Natural killer cell treated with Interleukin-12 subunit alpha and Interleukin-12 subunit beta and Interleukin-15 and Interleukin-18, amount 100 ng/mL, for 72 hours (primary cell): ENCODE data around the gene DNAJB6. TPM values are rescaled to one million over a fixed set of nuclear protein-coding genes. Genes with fewer than 3 reads are reported as not detected.

Experiments used
- ATAC-seq, 2 donors: fragments of 150-1000 bp; cut with Tn5 transposase in 1 of 2; sonication (Bioruptor Pico), chemical (Tn5 transposase) in 1 of 2; 2 replicates each; pipeline ENCODE4 v1.10.0; 2021
- DNase-seq: peaks from one replicate; pipeline ENCODE4 v3.0.0; 2022; ENCODE audit warnings: low spot score
- H3K27ac Mint-ChIP-seq, 2 donors: 1 replicate in 1 of 2; 2 replicates in 1 of 2; pipeline ENCODE4 v1.8.0; 2022; ENCODE audit warnings: mixed read lengths in 2 of 2, mild to moderate bottlenecking in 1 of 2, moderate library complexity in 1 of 2
- H3K27me3 Mint-ChIP-seq, 2 donors: 1 replicate in 1 of 2; 2 replicates in 1 of 2; pipeline ENCODE4 v1.8.0; 2022; ENCODE audit warnings: mixed read lengths in 2 of 2
- H3K36me3 Mint-ChIP-seq: one replicate; pipeline ENCODE4 v1.8.0; 2022; ENCODE audit warnings: mixed read lengths
- H3K4me1 Mint-ChIP-seq, 2 donors: 1 replicate in 1 of 2; 2 replicates in 1 of 2; pipeline ENCODE4 v1.8.0; 2022; ENCODE audit warnings: low read depth in 2 of 2, mixed read lengths in 2 of 2, mild to moderate bottlenecking in 1 of 2
- H3K4me3 Mint-ChIP-seq: one replicate; pipeline ENCODE4 v1.8.0; 2022; ENCODE audit warnings: mixed read lengths
- H3K9me3 Mint-ChIP-seq: 2 replicates; pipeline ENCODE4 v1.8.0; 2022; ENCODE audit warnings: mixed read lengths
- total RNA-seq, 2 donors: library from RNA; stranded (reverse); gene quantifications; one replicate each; pipeline ENCODE4 v1.2.3, GENCODE V29; 2022

The DNAJB6 gene
- total RNA-seq, 2 donors from 2014 or later, result 139 to 145 TPM

DNA sequence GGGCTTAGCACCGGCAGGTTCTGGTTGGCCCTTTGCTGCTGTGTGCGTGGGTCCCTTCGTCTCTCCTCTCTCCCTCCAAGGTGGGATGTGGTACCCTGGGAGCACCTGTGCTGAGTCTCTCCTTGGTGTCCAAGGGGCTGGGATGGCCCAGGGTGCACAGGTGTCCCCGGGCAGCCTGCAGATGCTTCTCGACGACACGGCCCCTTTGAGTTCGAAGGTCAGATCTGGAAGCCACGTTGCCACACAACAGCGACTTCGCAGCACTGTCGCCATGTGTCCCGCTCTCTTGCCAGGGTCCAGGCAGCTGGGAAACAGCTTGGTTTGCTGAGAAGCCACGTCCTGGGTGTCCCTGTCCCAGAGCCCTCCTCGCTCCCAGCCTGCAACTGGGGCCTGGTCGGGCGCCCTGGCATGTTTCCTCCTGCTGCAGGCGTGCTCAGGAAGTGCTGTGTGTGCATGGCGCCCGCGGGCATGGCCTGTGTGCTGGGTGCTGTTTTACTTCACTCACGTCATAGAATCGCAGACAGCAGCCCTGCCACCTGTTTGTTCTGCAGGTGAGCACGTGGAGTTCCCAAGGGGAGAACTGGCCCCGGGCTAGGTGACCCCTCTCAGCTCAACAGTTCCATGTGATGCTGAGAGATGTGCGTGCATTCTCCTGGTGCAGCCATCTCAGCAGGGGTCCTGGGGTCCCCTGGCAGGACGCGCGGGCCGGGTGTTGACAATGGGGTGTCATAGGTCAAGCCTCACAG, 70.9 kb downstream of the DNAJB6 start:
- Mint-ChIP-seq H3K4me1 (peaks cover 17 to 20% of the 10 kb centered on the region in 2 donors), H3K4me3 (no peak overlapping the region), H3K27ac (no peak overlapping the region), H3K9me3 (no peaks in the 10 kb centered on the region), H3K27me3 (no peaks in the 10 kb centered on the region), H3K36me3 (no peaks in the 10 kb centered on the region)
- DNase-seq (no peak), ATAC-seq (no peak)

DNA sequence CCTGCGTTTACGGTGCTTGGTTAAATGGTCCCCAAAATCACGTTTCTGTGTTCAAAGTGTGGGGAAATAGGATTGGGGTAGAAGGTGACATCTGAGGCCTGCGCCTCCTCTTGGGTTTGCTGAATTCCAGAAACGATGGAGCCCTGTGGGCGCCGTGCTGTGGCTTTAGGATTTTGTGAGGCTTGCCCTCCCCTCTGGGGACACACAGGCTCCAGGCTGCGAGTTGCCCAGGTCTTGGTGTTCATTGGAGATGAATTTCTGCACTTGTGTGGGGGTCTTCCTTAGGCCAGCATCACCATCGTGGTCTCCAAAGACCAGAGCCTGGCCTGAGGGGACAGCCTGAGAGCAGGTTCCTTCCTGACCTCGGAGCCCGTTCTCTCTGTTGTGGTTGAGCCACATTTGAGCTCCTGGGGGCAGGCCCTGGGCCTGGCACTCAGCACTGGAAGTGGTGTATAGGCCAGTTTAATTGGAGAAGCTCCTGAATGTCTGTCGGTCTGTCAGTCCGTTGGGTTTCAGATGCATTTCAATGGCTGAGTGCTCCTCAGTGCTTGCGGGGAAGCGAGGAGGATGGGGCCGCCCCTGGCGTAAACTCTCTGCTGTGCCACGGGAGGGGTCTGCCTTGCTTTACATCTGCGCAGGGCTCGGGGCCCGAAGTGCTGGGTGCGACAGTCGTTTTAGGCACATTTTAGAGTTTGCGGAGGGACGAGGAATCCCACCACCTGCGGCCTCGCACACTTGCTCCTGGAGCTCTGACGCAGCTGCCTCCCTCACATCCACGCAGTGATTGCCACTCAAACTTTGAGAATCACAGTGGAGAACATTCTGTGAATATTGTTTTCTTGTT, 71.7 kb downstream of the DNAJB6 start:
- ATAC-seq (no peak), DNase-seq (no peak)
- Mint-ChIP-seq H3K27me3 (no peaks in the 10 kb centered on the region), H3K4me3 (no peak overlapping the region), H3K27ac (no peak overlapping the region), H3K36me3 (no peaks in the 10 kb centered on the region), H3K9me3 (no peaks in the 10 kb centered on the region), H3K4me1 (peaks cover 12 to 13% of the 10 kb centered on the region in 2 donors)

- no peak for ATAC-seq
- Mint-ChIP-seq H3K27ac (no peak overlapping the region), H3K36me3 (no peaks in the 10 kb centered on the region), H3K4me3 (no peak overlapping the region), H3K4me1 (peaks cover 12% of the 10 kb centered on the region in 2 donors), H3K27me3 (no peaks in the 10 kb centered on the region), H3K9me3 (no peaks in the 10 kb centered on the region)
- DNase-seq, result no peak
Measured at GRCh38 chr7:157409149-157409752, 72.4 kb downstream of the DNAJB6 start.

DNA sequence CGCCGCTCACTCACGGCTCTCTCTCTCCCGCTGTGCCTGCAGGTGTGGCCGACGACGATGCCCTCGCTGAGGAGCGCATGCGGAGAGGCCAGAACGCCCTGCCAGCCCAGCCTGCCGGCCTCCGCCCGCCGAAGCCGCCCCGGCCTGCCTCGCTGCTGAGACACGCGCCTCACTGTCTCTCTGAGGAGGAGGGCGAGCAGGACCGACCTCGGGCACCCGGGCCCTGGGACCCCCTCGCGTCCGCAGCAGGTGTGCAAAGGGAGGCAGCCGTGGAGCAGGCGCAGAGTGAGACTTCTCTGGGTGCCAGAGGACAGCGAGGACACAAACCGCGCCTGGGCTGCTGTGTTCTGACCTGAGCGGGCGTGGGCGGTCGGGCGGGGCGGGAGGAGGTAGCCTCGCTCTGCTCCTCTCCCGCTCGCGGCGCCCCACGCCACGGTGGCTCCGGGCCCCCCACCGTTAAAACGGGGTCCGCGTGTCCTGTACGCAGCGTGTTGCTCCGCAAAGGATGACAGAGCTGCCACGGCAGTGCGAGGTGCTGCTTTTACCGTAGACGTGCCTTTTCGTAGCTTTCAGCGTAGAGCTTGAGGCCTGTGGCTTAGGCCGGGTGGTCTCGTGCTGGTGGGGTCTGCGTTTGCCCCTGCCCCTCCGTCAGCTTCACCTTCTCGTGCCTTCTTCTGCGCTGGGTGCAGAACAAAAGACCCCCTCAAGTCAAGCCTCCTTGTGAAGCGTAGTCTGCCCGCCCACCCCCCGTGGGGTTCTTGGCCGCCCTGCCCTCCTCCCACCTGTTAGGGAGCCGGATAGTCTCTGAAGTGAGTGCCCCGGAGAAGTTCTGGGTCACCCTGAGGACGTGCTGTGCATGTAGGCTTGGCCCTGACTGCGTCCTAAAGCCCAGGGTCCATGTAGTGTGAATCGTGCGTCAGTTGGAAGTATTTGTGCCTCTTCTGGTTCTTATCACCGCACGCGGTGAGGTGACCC, 73.2 kb downstream of the DNAJB6 start:
- no peaks in the 10 kb centered on the region for H3K27me3 Mint-ChIP-seq
- ATAC-seq (no peak), DNase-seq (no peak)
- peaks cover 8 to 10% of the 10 kb centered on the region in 2 donors for H3K4me1 Mint-ChIP-seq
- no peak overlapping the region for H3K4me3 Mint-ChIP-seq
- no peaks in the 10 kb centered on the region for H3K36me3 Mint-ChIP-seq
- no peaks in the 10 kb centered on the region for H3K9me3 Mint-ChIP-seq
- no peak overlapping the region for H3K27ac Mint-ChIP-seq

DNA sequence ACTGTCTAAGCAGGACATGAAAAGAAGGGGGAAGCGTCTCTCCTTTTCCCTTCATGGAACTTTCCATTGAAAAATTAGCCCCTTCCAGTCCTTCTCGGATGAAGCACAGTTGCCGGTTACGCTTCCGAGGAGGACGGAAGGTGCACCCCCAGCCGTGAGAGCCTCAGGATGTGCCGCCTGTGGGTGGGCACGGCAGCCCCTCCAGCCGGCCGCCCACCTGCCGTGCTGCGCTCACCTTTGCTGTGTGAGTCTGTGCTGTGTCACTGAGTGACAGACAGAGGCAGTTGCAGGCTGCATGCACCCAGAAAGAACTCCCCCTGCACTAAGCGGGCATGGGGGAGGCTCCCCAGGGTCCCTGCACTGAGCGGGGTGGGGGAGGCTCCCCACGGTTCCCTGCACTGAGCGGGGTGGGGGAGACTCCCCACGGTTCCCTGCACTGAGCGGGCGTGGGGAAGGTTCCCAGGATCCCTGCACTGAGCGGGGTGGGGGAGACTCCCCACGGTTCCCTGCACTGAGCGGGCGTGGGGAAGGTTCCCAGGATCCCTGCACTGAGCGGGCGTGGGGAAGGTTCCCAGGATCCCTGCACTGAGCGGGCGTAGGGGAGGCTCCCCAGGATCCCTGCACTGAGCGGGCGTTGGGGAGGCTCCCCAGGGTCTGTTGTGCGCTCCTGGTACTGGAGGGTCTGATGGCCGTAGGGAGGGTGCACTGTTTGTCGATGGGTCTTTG, 74.2 kb downstream of the DNAJB6 start:
- H3K36me3 Mint-ChIP-seq, result no peaks in the 10 kb centered on the region
- peaks cover 7 to 11% of the 10 kb centered on the region in 2 donors for H3K4me1 Mint-ChIP-seq
- no peaks in the 10 kb centered on the region for H3K27me3 Mint-ChIP-seq
- no peak overlapping the region for H3K4me3 Mint-ChIP-seq
- H3K9me3 Mint-ChIP-seq, result no peaks in the 10 kb centered on the region
- no peak overlapping the region for H3K27ac Mint-ChIP-seq
- DNase-seq, result no peak
- no peak for ATAC-seq

DNA sequence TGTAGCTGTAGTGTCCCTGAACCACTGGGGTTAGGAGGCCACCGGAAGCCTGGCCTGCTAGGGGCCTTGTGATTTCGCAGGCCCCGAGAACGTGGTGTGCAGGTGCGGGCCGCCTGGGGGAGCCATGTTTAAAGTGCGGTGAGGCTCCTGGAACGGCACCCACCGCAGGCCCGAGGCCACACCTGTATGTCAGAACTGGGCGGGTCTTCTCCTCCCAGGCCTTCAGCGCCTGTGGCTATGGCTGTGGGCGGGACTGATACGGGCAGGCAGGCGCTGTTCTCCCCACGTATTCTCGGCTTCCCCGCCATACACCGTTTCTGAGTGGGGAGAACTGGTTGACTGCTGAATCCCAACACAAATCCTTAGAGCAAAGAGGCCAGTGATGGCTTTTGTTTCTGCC, 74.8 kb downstream of the DNAJB6 start:
- no peaks in the 10 kb centered on the region for H3K9me3 Mint-ChIP-seq
- H3K4me1 Mint-ChIP-seq, result peaks cover 7 to 11% of the 10 kb centered on the region in 2 donors
- no peak for DNase-seq
- peak in 1 of 2 donors; percentile 67 for ATAC-seq
- H3K27ac Mint-ChIP-seq, result peak overlapping the region in 1 of 2 donors; percentile 66
- H3K27me3 Mint-ChIP-seq, result no peaks in the 10 kb centered on the region
- H3K4me3 Mint-ChIP-seq, result peak overlapping the region; percentile 47
- H3K36me3 Mint-ChIP-seq, result peaks cover 2% of the 10 kb centered on the region

- Mint-ChIP-seq H3K27ac (peak overlapping the region in 1 of 2 donors; percentile 66), H3K9me3 (no peaks in the 10 kb centered on the region), H3K36me3 (peaks cover 7% of the 10 kb centered on the region), H3K27me3 (no peaks in the 10 kb centered on the region), H3K4me1 (peaks cover 7 to 11% of the 10 kb centered on the region in 2 donors), H3K4me3 (peak overlapping the region; percentile 47)
- no peak for DNase-seq
- peak in 1 of 2 donors; percentile 91 for ATAC-seq
Measured at GRCh38 chr7:157412021-157412443, 75.2 kb downstream of the DNAJB6 start.

DNA sequence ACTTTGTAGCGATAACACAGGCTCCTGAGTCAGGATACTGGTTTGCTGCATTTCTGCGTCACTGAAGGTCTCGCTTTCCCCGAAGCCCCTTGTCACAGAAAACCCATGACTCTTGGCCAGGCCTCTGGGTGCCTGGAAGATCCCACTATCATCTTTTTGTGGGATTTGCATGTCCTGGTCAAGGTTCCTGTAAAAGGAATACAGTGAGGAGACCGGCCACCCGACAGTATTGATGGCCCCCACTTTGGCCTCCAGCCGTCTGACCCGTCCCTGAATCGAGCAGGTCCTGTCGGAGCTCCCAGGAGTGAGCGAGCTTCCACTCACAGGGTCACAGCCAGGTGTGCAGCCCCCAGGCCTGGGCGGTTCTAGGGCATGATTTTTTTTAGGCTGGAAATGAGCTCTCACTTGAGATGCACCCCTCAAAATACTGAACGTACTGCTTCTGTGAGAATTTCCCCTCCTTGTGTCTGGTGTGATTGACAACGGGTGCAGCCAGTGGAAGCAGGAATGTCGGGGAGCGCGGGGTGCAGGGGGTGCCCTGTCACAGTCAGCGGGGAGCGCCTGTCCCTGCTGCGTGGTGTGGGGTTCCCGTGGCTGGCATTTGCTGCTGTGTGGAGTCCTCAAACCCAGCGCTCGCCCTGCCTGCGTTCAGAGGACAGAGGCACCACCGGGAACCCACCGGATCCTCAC, 75.8 kb downstream of the DNAJB6 start:
- Mint-ChIP-seq H3K27ac (no peak overlapping the region), H3K4me3 (no peak overlapping the region), H3K9me3 (no peaks in the 10 kb centered on the region), H3K4me1 (peaks cover 7 to 8% of the 10 kb centered on the region in 2 donors), H3K36me3 (peaks cover 8% of the 10 kb centered on the region), H3K27me3 (no peaks in the 10 kb centered on the region)
- DNase-seq (no peak), ATAC-seq (no peak)

DNA sequence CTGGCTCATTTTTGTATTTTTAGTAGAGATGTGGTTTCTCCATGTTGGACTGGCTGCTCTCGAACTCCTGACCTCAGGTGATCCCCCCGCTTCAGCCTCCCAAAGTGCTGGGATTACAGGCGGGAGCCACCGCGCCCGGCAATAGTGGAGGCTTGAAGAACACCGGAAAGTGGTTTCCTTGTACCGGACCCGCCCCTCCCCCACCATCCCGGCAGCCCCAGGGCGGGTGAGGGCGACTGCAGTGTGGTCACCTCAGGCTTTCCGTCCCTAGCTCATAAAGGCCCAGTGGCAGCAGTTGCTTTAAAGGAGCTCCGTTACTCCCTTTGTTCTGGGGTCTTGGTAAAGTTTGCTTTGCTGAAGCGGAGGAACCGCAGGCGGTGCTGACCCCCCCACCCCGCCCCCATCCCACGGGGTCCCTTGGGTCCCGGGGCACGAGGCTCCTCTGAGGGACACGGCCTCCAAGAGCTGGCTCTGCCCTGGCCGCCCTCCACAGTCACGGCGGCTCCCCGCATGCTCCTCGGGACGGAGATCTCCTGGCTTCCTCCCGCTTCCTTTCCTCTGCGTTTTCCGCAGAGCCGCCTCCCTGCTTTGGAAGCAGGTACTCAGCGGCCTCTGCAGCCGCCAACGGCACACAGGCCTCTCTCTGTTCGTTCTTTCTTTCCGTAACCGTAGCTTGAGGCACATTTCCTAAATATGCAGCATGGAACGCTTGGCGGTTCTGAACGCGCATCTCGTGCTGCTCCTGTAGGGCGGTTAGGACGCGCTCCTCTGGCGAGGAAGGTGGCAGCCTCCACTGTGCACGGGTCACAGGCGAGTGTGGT, 77.3 kb downstream of the DNAJB6 start:
- DNase-seq (no peak), ATAC-seq (no peak)
- Mint-ChIP-seq H3K4me1 (peaks cover 7% of the 10 kb centered on the region in 2 donors), H3K27ac (no peak overlapping the region), H3K9me3 (no peaks in the 10 kb centered on the region), H3K27me3 (no peaks in the 10 kb centered on the region), H3K36me3 (peaks cover 8% of the 10 kb centered on the region), H3K4me3 (no peak overlapping the region)

DNA sequence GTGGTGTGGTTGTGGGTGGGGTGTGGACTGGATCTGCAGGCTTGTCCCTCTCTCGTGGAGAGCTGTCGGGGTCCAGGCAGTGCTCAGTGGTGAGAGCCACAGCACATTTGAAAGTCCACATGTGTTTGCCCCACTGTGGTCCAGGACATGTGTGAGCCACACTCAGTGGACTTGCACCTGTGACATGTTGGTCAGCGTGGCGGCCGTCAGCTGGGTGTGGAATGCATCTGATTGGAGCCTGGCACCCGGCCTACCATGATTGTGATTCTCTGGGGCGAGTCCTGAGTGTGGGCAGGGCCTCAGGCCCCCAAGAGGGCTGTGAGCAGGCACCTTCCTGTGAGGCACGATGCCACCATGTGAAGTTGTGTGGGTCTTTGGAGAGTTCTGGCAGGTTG, 77.9 kb downstream of the DNAJB6 start:
- Mint-ChIP-seq H3K4me1 (peaks cover 7% of the 10 kb centered on the region in 2 donors), H3K4me3 (no peak overlapping the region), H3K36me3 (peaks cover 8% of the 10 kb centered on the region), H3K9me3 (no peaks in the 10 kb centered on the region), H3K27ac (no peak overlapping the region), H3K27me3 (no peaks in the 10 kb centered on the region)
- DNase-seq (no peak), ATAC-seq (no peak)

GRCh38 chr7:157415486-157415885, 78.7 kb downstream of the DNAJB6 start:
- no peak for DNase-seq
- Mint-ChIP-seq H3K27me3 (no peaks in the 10 kb centered on the region), H3K27ac (no peak overlapping the region), H3K4me1 (peaks cover 7% of the 10 kb centered on the region in 2 donors), H3K4me3 (no peak overlapping the region), H3K9me3 (no peaks in the 10 kb centered on the region), H3K36me3 (peaks cover 8% of the 10 kb centered on the region)
- no peak for ATAC-seq
